NCI-H1105 treated with DMSO at 0.1 percent for 48 hours (cell line): ENCODE measurements around the gene SAMSN1.
"Not testable (repeated sequence)": the region's sequence is repeated elsewhere in the genome, so short reads cannot be mapped to it uniquely, and the experiment has no call there.

Experiments used
- DNase-seq: peaks from one replicate; lab custom pipeline; 2025; lab: John Stamatoyannopoulos, UW

The SAMSN1 gene

GRCh38 chr21:14528815-14529214 is 17.3 kb downstream of the SAMSN1 start:
- no peak for DNase-seq

GRCh38 chr21:14527696-14528652 is 18.1 kb downstream of the SAMSN1 start:
- no peak for DNase-seq

- DNase-seq, result no peak
These were observed 19.0 kb downstream of the SAMSN1 start for GRCh38 chr21:14526836-14527695.

- DNase-seq, result no peak
These were observed 19.9 kb downstream of the SAMSN1 start for GRCh38 chr21:14526199-14526598.

GRCh38 chr21:14523234-14523633 is 22.9 kb downstream of the SAMSN1 start:
- no peak for DNase-seq

- DNase-seq, result no peak
These were observed 23.4 kb downstream of the SAMSN1 start for GRCh38 chr21:14522736-14523135.

- DNase-seq, result no peak
These were observed 25.6 kb downstream of the SAMSN1 start for GRCh38 chr21:14520535-14520934.

- no peak for DNase-seq
These were observed 27.1 kb downstream of the SAMSN1 start for GRCh38 chr21:14519000-14519399.

GRCh38 chr21:14513804-14514203 is 32.3 kb downstream of the SAMSN1 start:
- DNase-seq, result no peak

GRCh38 chr21:14506859-14507457 is 39.2 kb downstream of the SAMSN1 start:
- not testable (repeated sequence) for DNase-seq

GRCh38 chr21:14500873-14501272 is 45.2 kb downstream of the SAMSN1 start:
- no peak for DNase-seq

GRCh38 chr21:14499316-14499715 is 46.8 kb downstream of the SAMSN1 start:
- DNase-seq, result no peak

- DNase-seq, result no peak
These were observed 48.3 kb downstream of the SAMSN1 start for GRCh38 chr21:14497825-14498224.

GRCh38 chr21:14495075-14495474 is 51.0 kb downstream of the SAMSN1 start:
- DNase-seq, result no peak

GRCh38 chr21:14494181-14494580 is 51.9 kb downstream of the SAMSN1 start:
- DNase-seq, result not testable (repeated sequence)

- no peak for DNase-seq
These were observed 52.4 kb downstream of the SAMSN1 start for GRCh38 chr21:14493731-14494130.

- no peak for DNase-seq
These were observed 53.2 kb downstream of the SAMSN1 start for GRCh38 chr21:14492931-14493330.

- DNase-seq, result no peak
These were observed 54.8 kb downstream of the SAMSN1 start for GRCh38 chr21:14491269-14491681.

- peak; percentile 82 for DNase-seq
These were observed 57.4 kb downstream of the SAMSN1 start for GRCh38 chr21:14488672-14489204.

GRCh38 chr21:14487490-14488432 is 58.4 kb downstream of the SAMSN1 start:
- no peak for DNase-seq

GRCh38 chr21:14486869-14487268 is 59.2 kb downstream of the SAMSN1 start:
- no peak for DNase-seq
